Measurements from ENCODE around the gene APC2. TPM values are rescaled to one million over a fixed set of nuclear protein-coding genes. Genes with fewer than 3 reads are reported as not detected.

APC2 gene
- polyA plus RNA-seq, 1 experiment: 0.09 TPM

GRCh38 chr19:1512671-1513498, 63.0 kb downstream of the APC2 start, which contains the start of gene ADAMTSL5:
Gene ADAMTSL5 (minus strand): TSS chr19:1513019. CDS start chr19:1510943, 2,076 bp downstream.
- Histone ChIP-seq H3K27ac (ENCODE audit: low read depth, low read length) (no peak within 1 kb of the TSS), H3K9me3 (ENCODE audit: control insufficient read depth, insufficient read depth, low read length) (peaks cover 14% of the 10 kb centered on the region), H3K4me3 (ENCODE audit: low read depth, low read length) (peak within 1 kb of the TSS; percentile 66), H3K27me3 (ENCODE audit: control insufficient read depth, insufficient read depth, low read length) (peaks cover 5% of the 10 kb centered on the region)
- DNase-seq (ENCODE audit: low read depth, low spot score): no peak
- TF ChIP-seq, protein P1, sequence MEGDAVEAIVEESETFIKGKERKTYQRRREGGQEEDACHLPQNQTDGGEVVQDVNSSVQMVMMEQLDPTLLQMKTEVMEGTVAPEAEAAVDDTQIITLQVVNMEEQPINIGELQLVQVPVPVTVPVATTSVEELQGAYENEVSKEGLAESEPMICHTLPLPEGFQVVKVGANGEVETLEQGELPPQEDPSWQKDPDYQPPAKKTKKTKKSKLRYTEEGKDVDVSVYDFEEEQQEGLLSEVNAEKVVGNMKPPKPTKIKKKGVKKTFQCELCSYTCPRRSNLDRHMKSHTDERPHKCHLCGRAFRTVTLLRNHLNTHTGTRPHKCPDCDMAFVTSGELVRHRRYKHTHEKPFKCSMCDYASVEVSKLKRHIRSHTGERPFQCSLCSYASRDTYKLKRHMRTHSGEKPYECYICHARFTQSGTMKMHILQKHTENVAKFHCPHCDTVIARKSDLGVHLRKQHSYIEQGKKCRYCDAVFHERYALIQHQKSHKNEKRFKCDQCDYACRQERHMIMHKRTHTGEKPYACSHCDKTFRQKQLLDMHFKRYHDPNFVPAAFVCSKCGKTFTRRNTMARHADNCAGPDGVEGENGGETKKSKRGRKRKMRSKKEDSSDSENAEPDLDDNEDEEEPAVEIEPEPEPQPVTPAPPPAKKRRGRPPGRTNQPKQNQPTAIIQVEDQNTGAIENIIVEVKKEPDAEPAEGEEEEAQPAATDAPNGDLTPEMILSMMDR (IDR thresholded peaks at IDR 0.05; ENCODE audit: low read depth, low read length): no peak
- ChIA-PET POLR2A (no interaction called here), CTCF (no interaction called here)

GRCh38 chr19:1513499-1514294, 63.8 kb downstream of the APC2 start:
- no peak overlapping the region for H3K27ac ChIP-seq (ENCODE audit: low read depth, low read length)
- ChIA-PET POLR2A (no interaction called here), CTCF (no interaction called here)
- peaks cover 12% of the 10 kb centered on the region for H3K27me3 ChIP-seq (ENCODE audit: control insufficient read depth, insufficient read depth, low read length)
- TF ChIP-seq, protein P1 (IDR thresholded peaks at IDR 0.05; ENCODE audit: low read depth, low read length): peak; percentile 69
- H3K4me3 ChIP-seq (ENCODE audit: low read depth, low read length): peak overlapping the region; percentile 66
- no peak for DNase-seq (ENCODE audit: low read depth, low spot score)
- H3K9me3 ChIP-seq (ENCODE audit: control insufficient read depth, insufficient read depth, low read length): peaks cover 12% of the 10 kb centered on the region

- ChIA-PET CTCF (interaction anchor here (0.8 to 1.1 kb wide), 3 partner anchors 11 to 158 kb away, joined by 3 to 4 read pairs (median 3); no protein-coding TSS in a partner anchor), POLR2A (no interaction called here)
- H3K27me3 ChIP-seq (ENCODE audit: control insufficient read depth, insufficient read depth, low read length): peaks cover 12% of the 10 kb centered on the region
- no peak overlapping the region for H3K4me3 ChIP-seq (ENCODE audit: low read depth, low read length)
- no peak overlapping the region for H3K27ac ChIP-seq (ENCODE audit: low read depth, low read length)
- peaks cover 12% of the 10 kb centered on the region for H3K9me3 ChIP-seq (ENCODE audit: control insufficient read depth, insufficient read depth, low read length)
- TF ChIP-seq, protein P1 (IDR thresholded peaks at IDR 0.05; ENCODE audit: low read depth, low read length): no peak
- no peak for DNase-seq (ENCODE audit: low read depth, low spot score)
These were observed 64.4 kb downstream of the APC2 start for GRCh38 chr19:1514295-1514661.

GRCh38 chr19:1514986-1515721, 65.2 kb downstream of the APC2 start:
- POLR2A ChIA-PET: no interaction called here
- TF ChIP-seq, protein P1 (IDR thresholded peaks at IDR 0.05; ENCODE audit: low read depth, low read length): no peak

More at GRCh38 chr19:1514986-1515721, 65.2 kb downstream of the APC2 start:
- DNase-seq (ENCODE audit: low read depth, low spot score): no peak
- H3K27me3 ChIP-seq (ENCODE audit: control insufficient read depth, insufficient read depth, low read length): peaks cover 12% of the 10 kb centered on the region
- H3K27ac ChIP-seq (ENCODE audit: low read depth, low read length): no peak overlapping the region
- H3K4me3 ChIP-seq (ENCODE audit: low read depth, low read length): no peak overlapping the region
- CTCF ChIA-PET: interaction anchor here (0.6 to 1.1 kb wide), 4 partner anchors 12 to 157 kb away, joined by 3 to 5 read pairs (median 4); no protein-coding TSS in a partner anchor
- peaks cover 12% of the 10 kb centered on the region for H3K9me3 ChIP-seq (ENCODE audit: control insufficient read depth, insufficient read depth, low read length)

All from AG04450 (cell line).